MG63 (cell line): ENCODE results near the gene XYLT2. TPM values are rescaled to one million over a fixed set of nuclear protein-coding genes. Genes with fewer than 3 reads are reported as not detected.
"Not testable (repeated sequence)": the region's sequence is repeated elsewhere in the genome, so short reads cannot be mapped to it uniquely, and the experiment has no call there.

ENCODE experiments used
- DNase-seq: peaks from one replicate; pipeline ENCODE4 v3.0.0-alpha.2; 2020
- H3K27me3 ChIP-seq: fragments of 250-450 bp; sonication (Bioruptor Pico); 2 replicates; pipeline ENCODE4 v1.5.1; 2020; ENCODE audit warnings: mild to moderate bottlenecking, moderate library complexity
- H3K36me3 ChIP-seq: fragments of 250-450 bp; sonication (Bioruptor Pico); 2 replicates; pipeline ENCODE4 v1.5.1; 2020; ENCODE audit warnings: mild to moderate bottlenecking, moderate library complexity
- H3K4me3 ChIP-seq: fragments of 250-450 bp; sonication (Bioruptor Pico); 2 replicates; pipeline ENCODE4 v1.5.1; 2020; ENCODE audit warnings: mild to moderate bottlenecking, moderate library complexity
- H3K9me3 ChIP-seq: fragments of 250-450 bp; sonication (Bioruptor Pico); 2 replicates; pipeline ENCODE4 v1.5.1; 2020; ENCODE audit warnings: mild to moderate bottlenecking, moderate library complexity
- total RNA-seq: library from RNA; depleted of rRNA; stranded (reverse); fragments of >200 nt; shearing (Covaris generic); gene quantifications from 2 replicates; pipeline ENCODE4 v1.2.3, GENCODE V29; 2014; ENCODE audit warnings: low replicate concordance; rRNA removed

The XYLT2 gene
- total RNA-seq: 26.5 and 27.2 TPM in 2 replicates

DNA sequence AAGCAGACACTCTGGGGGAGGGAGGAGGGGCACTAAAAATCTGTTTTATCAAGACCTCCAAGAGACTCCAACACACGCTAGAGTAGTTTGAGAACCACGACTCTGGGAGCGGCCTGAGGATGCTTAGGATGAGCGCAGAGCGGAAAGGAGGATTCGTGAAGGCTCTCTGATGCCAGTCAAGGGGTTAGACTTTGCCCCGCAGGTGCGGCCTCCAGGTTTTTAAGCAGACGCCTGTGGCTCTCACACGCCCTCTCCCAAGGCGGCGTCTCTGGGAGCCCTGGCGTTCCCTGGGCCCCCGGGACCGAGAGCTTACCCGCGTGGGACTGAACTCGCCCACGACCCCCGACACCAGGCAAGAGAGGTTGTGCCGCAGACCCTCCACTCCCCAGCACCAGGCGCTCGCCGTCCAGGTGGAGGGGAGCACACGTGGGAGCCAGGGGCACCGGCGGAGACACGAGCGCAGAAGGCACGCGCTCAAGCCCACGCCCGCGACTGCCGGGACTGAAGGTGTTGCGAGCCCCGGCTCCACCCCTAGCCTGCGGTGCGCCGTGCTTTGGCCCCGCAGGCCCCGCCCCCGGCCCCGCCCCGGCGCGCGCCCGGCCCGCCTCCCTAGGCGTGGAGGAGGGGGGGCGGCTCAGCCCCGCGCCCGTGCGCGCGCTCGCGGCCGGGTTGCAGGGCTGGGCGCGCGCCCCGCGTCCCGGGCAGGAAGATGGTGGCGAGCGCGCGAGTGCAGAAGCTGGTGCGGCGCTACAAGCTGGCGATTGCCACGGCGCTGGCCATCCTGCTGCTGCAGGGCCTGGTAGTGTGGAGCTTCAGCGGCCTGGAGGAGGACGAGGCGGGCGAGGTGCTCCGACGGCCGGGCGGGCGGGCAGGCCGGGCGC is at the start of gene XYLT2:
XYLT2 (plus strand) TSS at position 695 of the 881 bp plus-strand sequence; CDS start at position 710, 15 bp downstream.
- H3K27me3 ChIP-seq: no peaks in the 10 kb centered on the region
- peak; percentile 92 for DNase-seq
- H3K9me3 ChIP-seq: peaks cover 9% of the 10 kb centered on the region
- peaks cover 6% of the 10 kb centered on the region for H3K36me3 ChIP-seq
- H3K4me3 ChIP-seq: peak within 1 kb of the TSS; percentile 98

DNA sequence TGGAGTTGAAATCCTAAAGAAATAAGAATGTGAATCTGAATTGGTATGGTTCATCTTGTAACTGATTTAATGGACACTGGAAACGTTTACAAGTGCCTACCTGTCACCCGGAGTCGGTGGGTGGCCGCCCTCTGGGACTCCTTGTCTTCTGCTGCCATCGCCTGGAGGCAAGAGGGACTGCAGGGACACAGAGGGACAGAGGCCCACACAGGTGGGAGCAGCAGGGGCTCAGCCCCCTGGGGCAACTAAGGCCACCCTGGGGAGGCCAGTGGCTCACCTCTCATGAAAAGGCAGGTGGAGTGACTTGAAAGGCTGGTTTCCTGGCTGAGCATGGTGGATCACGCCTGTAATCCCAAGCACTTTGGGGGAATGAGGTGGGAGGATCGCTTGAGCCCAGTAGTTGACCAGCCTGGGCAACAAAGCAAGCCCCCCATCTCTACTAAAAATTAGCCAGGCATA is 48.5 kb upstream of the XYLT2 start:
- H3K36me3 ChIP-seq: no peaks in the 10 kb centered on the region
- no peaks in the 10 kb centered on the region for H3K9me3 ChIP-seq
- H3K4me3 ChIP-seq: no peak overlapping the region
- peak; percentile 64 for DNase-seq
- H3K27me3 ChIP-seq: no peaks in the 10 kb centered on the region

DNA sequence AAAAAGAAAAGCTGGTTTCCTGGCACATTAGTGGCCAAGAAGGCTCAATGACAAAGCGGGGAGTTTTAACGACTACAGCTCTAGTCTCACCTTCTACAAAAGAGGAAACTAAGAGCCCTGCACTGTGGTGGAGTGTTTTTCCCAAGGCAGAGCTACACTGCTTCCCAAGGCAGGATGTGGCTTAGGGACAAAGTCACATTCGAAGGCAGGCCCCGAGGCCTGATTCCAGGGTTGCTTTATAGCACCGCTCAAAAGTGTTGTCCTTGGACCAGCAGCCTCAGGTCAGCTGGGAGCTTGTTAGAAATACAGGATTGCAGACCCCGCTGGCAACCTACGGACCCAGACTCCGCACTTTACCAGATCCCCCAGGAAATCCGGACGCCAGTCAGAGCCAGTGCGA is 47.9 kb upstream of the XYLT2 start:
- H3K36me3 ChIP-seq: no peaks in the 10 kb centered on the region
- no peak overlapping the region for H3K4me3 ChIP-seq
- H3K9me3 ChIP-seq: no peaks in the 10 kb centered on the region
- no peaks in the 10 kb centered on the region for H3K27me3 ChIP-seq
- no peak for DNase-seq

DNA sequence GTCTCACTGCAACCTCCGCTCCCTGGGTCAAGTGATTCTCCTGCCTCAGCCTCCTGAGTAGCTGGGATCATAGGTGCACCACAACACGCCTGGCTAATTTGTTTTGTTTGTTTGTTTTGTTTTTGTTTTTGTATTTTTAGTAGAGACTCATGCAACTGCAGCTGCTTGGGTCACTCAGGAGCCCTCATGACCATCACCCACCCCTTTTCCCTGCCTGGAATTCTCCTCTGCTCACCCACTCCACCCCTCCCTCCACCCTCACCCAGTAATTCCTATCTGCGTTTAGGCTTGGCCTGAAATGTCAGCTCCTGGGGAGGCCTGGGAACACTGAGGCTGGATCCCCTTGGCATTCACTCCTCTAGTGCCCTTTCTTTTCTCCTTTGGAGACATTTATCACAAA is 46.1 kb upstream of the XYLT2 start:
- H3K9me3 ChIP-seq: no peaks in the 10 kb centered on the region
- H3K27me3 ChIP-seq: no peaks in the 10 kb centered on the region
- no peak for DNase-seq
- H3K36me3 ChIP-seq: no peaks in the 10 kb centered on the region
- no peak overlapping the region for H3K4me3 ChIP-seq

DNA sequence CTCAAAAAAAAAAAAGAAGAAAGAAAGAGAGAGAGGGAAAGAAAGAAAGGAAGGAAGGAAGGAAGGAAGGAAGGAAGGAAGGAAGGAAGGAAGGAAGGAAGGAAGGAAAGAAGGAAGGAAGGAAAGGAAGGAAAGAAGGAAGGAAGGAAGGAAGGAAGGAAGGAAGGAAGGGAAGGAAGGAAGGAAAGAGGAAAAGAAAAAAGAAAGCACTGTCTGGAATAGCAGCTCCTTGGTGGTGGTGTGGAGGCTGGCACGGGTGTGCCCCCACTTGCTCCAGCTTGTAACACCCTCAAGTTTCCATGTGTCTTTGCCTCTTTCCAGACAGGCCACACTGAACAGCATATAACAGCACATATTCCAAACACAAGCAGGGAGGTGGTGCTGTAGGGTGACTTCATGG is 45.1 kb upstream of the XYLT2 start:
- H3K27me3 ChIP-seq, H3K36me3 ChIP-seq, H3K4me3 ChIP-seq, H3K9me3 ChIP-seq, DNase-seq: not testable (repeated sequence)

DNA sequence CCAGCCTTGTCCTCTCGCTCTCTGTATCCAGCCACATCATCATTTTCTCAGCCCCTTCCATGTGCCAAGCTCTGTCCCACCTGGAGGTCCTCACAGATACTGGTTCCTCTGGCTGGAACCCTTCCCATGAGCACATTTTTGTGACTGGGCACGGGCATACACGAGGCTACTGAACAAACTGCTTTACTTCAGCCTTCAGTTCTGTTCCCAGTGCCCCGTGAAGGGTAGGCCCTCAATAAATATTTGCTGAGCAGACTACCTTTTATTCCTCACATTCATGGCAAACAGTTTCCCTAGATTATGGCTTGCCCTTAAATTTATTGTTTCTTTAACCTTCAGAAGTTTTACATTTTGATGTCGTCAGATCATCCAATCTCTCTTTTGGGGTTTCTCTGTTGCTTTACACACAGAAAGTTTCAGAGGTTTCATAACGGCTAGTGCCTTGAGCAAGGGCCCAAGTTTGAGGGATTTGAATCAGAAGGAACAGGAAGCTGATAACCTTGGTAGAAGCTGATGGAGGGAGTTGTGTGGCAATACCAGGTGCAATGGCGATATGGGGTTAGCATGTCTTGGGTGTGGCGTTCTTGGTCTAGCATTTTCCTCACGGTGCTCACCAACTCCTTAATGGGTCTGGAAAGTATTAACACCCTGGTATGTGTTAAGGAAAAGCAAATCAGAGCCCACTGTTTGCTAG is 43.9 kb upstream of the XYLT2 start:
- no peaks in the 10 kb centered on the region for H3K36me3 ChIP-seq
- no peak overlapping the region for H3K4me3 ChIP-seq
- H3K9me3 ChIP-seq: no peaks in the 10 kb centered on the region
- H3K27me3 ChIP-seq: no peaks in the 10 kb centered on the region
- no peak for DNase-seq

DNA sequence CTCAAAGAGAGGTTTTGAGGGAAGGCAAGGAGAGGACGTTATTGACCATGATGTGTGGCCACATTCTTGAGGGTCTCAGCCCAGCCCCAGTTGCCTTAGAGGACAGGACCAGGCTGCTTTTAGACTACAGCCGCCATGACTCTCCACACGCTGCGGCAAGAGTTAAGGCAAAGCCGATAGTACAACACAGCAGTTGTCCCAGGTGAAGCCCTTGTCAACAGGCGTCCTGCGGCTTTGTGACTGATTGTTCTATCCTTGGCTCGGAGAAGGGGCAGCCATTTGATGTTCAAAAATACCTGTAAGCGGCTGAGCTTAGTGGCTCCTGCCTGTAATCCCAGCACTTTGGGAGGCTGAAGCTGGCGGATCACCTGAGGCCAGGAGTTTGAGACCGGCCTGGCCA is 42.9 kb upstream of the XYLT2 start:
- no peak for DNase-seq
- no peaks in the 10 kb centered on the region for H3K27me3 ChIP-seq
- no peaks in the 10 kb centered on the region for H3K36me3 ChIP-seq
- H3K4me3 ChIP-seq: no peak overlapping the region
- no peaks in the 10 kb centered on the region for H3K9me3 ChIP-seq

DNA sequence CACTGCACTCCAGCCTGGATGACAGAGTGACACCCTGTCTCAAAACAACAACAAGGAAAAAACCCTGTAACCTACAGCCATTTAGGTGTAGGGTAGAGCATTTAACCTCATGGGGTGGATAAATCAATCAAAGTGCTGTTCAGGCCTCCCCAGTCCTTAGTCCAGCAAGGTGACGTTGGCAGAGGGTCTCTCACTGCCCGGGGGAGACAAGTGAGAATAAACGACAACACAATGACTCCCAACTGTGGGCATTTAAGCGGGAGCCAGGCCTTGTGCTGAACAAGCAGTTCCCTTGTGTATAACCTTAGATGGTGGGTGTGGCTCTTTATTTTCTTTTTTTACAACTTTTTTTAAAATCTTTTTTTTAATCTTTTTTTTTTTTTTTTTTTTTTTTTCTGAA is 42.3 kb upstream of the XYLT2 start:
- DNase-seq: no peak
- Histone ChIP-seq H3K9me3 (no peaks in the 10 kb centered on the region), H3K36me3 (no peaks in the 10 kb centered on the region), H3K4me3 (no peak overlapping the region), H3K27me3 (no peaks in the 10 kb centered on the region)

DNA sequence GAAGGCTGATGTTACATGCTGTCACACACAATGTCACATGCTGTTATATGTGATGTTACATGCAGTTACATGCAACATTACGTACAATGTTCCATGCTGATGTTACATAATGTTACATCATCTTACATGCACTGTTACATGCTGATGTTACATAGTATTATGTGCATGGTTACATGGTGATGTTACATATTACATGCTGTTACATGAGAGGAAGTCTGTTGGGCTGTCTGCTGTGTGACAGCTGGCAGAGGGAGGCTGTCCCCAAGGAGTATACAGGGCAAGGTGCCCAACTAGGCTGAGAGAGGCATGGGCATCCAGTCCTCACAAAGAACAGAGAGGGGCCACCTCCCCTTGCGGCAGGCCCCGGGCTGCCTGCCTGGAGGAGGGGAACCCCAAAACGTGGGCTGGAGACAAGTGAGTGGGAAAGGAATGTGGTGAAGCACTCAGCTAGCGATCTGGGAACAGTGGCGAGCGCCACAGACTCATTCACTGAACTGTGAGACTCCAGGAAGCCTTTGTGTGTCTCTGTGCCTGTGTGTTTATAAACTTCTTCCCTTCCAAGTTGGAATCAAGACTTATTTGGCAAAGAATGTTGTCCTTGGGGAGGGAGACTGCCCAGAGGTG is 41.0 kb upstream of the XYLT2 start:
- Histone ChIP-seq H3K27me3 (no peaks in the 10 kb centered on the region), H3K9me3 (no peaks in the 10 kb centered on the region), H3K4me3 (no peak overlapping the region), H3K36me3 (no peaks in the 10 kb centered on the region)
- DNase-seq: peak; percentile 34

DNA sequence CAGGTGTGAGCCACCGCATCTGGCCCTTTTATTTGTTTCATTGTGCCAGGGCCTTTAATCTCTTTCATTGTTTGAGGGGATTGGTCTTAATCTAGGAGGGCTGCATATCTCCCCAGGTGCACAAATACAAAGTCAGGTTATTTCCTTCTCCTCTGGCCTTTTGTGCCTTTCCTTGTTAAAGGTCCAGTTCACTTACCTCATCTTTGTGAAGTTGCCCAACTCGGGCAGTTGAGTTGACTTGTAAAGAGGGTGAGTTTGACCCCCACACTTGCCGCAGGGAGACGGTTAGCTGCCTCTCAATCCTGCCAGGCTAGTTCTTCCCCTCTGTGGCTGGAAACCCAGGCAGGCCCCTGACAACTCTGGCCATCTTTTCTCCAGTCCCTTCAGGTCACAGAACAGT is 38.3 kb upstream of the XYLT2 start:
- no peak overlapping the region for H3K4me3 ChIP-seq
- DNase-seq: no peak
- H3K36me3 ChIP-seq: no peaks in the 10 kb centered on the region
- H3K9me3 ChIP-seq: no peaks in the 10 kb centered on the region
- H3K27me3 ChIP-seq: 0 out of 2 replicates have a peak, but pooled peaks cover 3% of the 10 kb centered on the region

DNA sequence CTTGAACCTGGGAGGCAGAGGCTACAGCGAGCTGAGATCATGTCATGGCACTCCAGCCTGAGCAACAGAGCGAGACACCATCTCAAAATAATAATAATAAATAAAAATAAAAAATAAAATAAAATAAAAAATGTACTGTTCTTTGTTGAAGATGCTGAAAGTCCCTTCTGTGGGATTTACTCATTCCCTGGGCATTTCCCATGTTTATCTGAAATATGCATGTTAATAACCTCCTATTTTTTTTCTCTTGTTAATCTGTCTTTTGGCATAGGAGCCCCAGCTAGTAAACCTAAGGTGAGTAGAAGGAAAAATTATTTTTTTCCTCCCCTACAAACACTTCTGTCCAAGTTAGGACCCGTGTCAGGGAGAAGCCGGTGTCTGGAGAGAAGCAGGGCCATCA is 37.3 kb upstream of the XYLT2 start:
- DNase-seq: no peak
- no peaks in the 10 kb centered on the region for H3K9me3 ChIP-seq

DNA sequence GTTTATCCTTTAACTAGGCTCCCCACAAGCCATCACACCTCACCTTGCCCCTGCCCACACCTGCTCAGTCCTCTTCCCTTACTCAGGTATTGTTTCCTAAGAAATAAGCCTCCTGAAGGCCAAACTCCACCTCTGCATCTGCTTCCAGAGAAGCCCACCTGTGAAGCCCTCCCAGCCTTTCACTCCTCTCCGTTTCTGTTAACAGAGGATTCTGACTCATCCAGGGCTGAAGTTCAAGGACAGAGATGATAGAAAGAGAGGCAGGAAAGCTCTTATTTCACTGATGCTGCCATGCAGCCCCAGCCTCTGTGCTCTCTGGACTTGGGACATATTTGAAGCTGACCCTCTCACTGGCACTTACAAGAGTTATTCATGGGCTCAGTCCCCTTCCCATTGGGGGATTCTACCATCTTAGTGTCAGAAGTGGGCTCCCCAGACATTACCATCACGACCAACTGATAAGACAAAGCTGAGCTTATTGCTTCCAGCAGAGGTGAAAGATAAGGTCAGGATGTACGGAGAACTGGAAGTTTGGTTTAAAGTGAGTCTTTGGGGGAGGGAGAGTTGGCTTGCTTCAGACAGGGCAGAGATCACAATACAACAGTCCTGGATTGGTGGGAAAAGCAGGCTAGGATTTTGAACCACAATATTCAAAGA is 35.3 kb upstream of the XYLT2 start:
- 0 out of 2 replicates have a peak, but pooled peaks cover 3% of the 10 kb centered on the region for H3K27me3 ChIP-seq
- H3K9me3 ChIP-seq: no peaks in the 10 kb centered on the region; the same call in 1 of the 2 replicates
- no peak for DNase-seq
- no peaks in the 10 kb centered on the region for H3K36me3 ChIP-seq
- H3K4me3 ChIP-seq: no peak overlapping the region

More for the DNA sequence above, 37.3 kb upstream of the XYLT2 start:
- H3K36me3 ChIP-seq: no peaks in the 10 kb centered on the region
- 0 out of 2 replicates have a peak, but pooled peaks cover 3% of the 10 kb centered on the region for H3K27me3 ChIP-seq
- no peak overlapping the region for H3K4me3 ChIP-seq

DNA sequence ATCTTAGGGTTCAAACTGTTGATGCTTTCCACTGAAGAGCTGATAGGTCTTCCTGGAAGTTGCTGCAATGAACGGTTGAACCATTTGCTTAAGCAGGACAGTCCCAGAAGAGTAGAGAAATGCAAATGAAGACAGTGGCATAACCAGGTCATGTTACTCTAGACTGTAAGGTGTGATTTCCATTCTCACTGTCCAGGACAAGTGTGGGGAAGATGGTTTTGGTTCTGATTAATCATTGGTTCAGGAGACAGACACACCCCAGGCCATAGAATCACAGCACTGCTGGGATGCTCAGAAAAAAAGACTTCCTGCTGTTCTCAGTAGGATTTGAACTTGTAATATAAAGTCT is 34.8 kb upstream of the XYLT2 start:
- Histone ChIP-seq H3K27me3 (0 out of 2 replicates have a peak, but pooled peaks cover 3% of the 10 kb centered on the region), H3K9me3 (no peaks in the 10 kb centered on the region; the same call in 1 of the 2 replicates), H3K4me3 (no peak overlapping the region), H3K36me3 (no peaks in the 10 kb centered on the region)
- no peak for DNase-seq

DNA sequence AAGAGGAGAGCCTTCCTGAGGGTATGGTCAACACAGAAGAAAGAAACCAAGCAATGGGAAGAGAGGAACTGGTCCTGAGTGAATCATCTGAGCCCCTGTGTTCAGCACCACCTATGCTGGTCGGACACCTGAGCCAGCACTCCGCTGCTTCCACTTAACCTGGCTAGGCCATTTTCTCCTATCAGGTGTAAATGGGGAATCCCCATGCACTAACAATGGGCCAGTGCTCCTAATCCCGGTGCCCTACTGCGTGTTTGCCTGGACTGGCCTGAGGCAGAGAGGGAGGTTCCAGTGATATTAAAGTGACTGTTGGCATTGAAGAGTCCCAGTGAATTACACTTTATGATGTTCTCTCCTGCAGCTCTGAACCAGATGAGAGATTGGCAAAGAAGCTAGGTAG is 34.4 kb upstream of the XYLT2 start:
- no peak for DNase-seq
- Histone ChIP-seq H3K4me3 (no peak overlapping the region), H3K27me3 (0 out of 2 replicates have a peak, but pooled peaks cover 3% of the 10 kb centered on the region), H3K9me3 (no peaks in the 10 kb centered on the region; the same call in 1 of the 2 replicates), H3K36me3 (no peaks in the 10 kb centered on the region)

DNA sequence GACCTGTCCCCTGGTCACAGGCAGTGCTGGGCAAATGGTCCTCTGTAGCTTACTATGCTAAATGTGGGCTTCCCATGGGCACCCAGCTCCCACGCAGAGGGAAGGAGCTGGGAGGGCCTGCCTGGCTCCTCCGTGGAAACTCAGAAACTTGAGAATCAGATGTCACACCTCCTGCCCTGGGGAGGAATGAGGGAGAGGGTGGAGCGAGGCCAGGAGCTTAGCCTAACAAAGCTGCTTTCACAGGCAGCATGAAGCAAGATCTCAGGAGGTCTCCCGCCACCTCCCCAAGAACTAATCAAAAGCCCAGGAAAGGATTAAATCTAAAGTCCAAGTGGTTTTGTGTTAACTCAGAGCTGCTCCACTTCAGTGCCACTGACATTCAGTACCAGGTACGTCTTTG is 33.6 kb upstream of the XYLT2 start:
- no peak overlapping the region for H3K4me3 ChIP-seq
- H3K27me3 ChIP-seq: 0 out of 2 replicates have a peak, but pooled peaks cover 3% of the 10 kb centered on the region
- no peaks in the 10 kb centered on the region; the same call in 1 of the 2 replicates for H3K9me3 ChIP-seq
- no peaks in the 10 kb centered on the region for H3K36me3 ChIP-seq
- no peak for DNase-seq

DNA sequence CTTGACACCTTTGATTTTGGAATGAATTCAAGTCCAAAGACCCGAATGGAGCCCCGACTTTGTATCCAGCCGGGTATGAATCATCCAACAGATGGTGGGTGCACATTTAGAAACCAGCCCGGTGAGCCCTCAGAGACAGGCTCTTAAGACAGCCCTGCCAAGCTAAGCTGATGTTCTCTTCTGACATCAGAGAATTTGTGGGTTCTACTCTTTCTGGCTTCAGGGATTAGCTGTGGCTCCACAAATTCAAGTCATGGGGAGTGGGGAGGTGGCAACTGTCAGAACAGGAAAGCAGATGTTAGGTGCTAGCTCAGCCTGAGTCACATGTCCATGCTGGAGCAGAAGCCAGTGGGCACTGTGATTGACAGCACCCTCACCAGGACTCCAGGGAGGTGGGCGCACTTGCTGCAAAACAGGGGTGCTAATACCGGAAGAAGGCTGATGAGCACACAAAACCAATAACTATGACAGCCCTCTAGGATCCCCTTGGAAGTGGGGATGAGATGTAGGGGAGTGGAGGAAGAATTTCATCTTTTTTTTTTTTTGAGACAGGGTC is 31.4 kb upstream of the XYLT2 start:
- Histone ChIP-seq H3K27me3 (0 out of 2 replicates have a peak, but pooled peaks cover 3% of the 10 kb centered on the region), H3K36me3 (no peaks in the 10 kb centered on the region), H3K9me3 (no peaks in the 10 kb centered on the region; the same call in 1 of the 2 replicates), H3K4me3 (no peak overlapping the region)
- no peak for DNase-seq
